Measurements from ENCODE around the gene CLASP2. TPM values are rescaled to one million over a fixed set of nuclear protein-coding genes. Genes with fewer than 3 reads are reported as not detected.
"Not testable (repeated sequence)": the region's sequence is repeated elsewhere in the genome, so short reads cannot be mapped to it uniquely, and the experiment has no call there.

The CLASP2 gene
- total RNA-seq, 1 donor from 2014 or later, result 65.0 TPM

DNA sequence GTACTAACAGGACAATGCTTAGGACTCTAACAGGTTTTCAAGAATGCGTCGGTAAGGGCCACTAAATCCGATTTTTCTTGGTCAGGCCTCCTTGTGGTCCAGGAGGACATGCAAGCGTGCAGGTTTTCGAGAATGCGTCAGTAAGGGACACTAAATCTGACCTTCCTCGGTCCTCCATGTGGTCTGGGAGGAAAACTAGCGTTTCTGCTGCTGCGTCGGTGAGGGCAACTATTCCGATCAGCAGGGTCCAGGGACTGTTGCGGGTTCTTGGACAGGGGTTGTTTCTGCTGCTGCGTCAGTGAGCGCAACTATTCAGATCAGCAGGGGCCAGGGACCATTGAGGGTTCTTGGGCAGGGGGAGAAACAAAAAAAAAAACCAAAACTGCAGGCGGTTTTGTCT is 270.1 kb downstream of the CLASP2 start:
- Histone ChIP-seq H3K9me3 (ENCODE audit: insufficient read depth, low read depth, low read length) (no peaks in the 10 kb centered on the region), H3K4me1 (ENCODE audit: insufficient read depth, low read length) (no peaks in the 10 kb centered on the region), H3K9ac (ENCODE audit: low read length) (no peak overlapping the region), H3K4me3 (ENCODE audit: insufficient read depth, low read depth, low read length) (no peak overlapping the region), H2AFZ (ENCODE audit: low read depth, low read length) (no peak overlapping the region), H3K79me2 (ENCODE audit: insufficient read depth, low read length) (no peaks in the 10 kb centered on the region), H3K4me2 (ENCODE audit: low read length) (no peak overlapping the region), H3K27ac (ENCODE audit: low read depth, low read length) (no peak overlapping the region), H3K27me3 (ENCODE audit: insufficient read depth, low read length) (no peaks in the 10 kb centered on the region), H4K20me1 (ENCODE audit: insufficient read depth, low read length) (no peaks in the 10 kb centered on the region), H3K36me3 (ENCODE audit: insufficient read depth, low read length) (no peaks in the 10 kb centered on the region)
- FAIRE-seq (no peak), DNase-seq (ENCODE audit: low read depth) (no peak)
- no peaks in the 10 kb centered on the region for H3K27me3 Mint-ChIP-seq (ENCODE audit: low read depth, unreplicated experiment)
- H3K4me1 Mint-ChIP-seq (ENCODE audit: low read depth, unreplicated experiment), result no peaks in the 10 kb centered on the region
- TF ChIP-seq, protein P1, sequence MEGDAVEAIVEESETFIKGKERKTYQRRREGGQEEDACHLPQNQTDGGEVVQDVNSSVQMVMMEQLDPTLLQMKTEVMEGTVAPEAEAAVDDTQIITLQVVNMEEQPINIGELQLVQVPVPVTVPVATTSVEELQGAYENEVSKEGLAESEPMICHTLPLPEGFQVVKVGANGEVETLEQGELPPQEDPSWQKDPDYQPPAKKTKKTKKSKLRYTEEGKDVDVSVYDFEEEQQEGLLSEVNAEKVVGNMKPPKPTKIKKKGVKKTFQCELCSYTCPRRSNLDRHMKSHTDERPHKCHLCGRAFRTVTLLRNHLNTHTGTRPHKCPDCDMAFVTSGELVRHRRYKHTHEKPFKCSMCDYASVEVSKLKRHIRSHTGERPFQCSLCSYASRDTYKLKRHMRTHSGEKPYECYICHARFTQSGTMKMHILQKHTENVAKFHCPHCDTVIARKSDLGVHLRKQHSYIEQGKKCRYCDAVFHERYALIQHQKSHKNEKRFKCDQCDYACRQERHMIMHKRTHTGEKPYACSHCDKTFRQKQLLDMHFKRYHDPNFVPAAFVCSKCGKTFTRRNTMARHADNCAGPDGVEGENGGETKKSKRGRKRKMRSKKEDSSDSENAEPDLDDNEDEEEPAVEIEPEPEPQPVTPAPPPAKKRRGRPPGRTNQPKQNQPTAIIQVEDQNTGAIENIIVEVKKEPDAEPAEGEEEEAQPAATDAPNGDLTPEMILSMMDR (IDR thresholded peaks at IDR 0.05; ENCODE audit: insufficient read depth, low read depth, low read length), result no peak
- TF ChIP-seq EZH2 (IDR thresholded peaks at IDR 0.05; ENCODE audit: insufficient read depth, low read length), result no peak
- H3K9me3 Mint-ChIP-seq (ENCODE audit: unreplicated experiment), result peaks cover 4% of the 10 kb centered on the region
- H3K4me3 Mint-ChIP-seq (ENCODE audit: unreplicated experiment), result peak overlapping the region; percentile 86
- H3K27ac Mint-ChIP-seq (ENCODE audit: unreplicated experiment), result no peak overlapping the region
- peaks cover 11% of the 10 kb centered on the region for H3K36me3 Mint-ChIP-seq (ENCODE audit: low read depth, unreplicated experiment)

GRCh38 chr3:33447256-33447625 is 270.8 kb downstream of the CLASP2 start:
- H3K4me1 ChIP-seq (ENCODE audit: insufficient read depth, low read length); H3K4me3 ChIP-seq (ENCODE audit: insufficient read depth, low read depth, low read length); H3K79me2 ChIP-seq (ENCODE audit: insufficient read depth, low read length); H2AFZ ChIP-seq (ENCODE audit: low read depth, low read length); H3K27me3 Mint-ChIP-seq (ENCODE audit: low read depth, unreplicated experiment); H4K20me1 ChIP-seq (ENCODE audit: insufficient read depth, low read length); H3K27ac ChIP-seq (ENCODE audit: low read depth, low read length); H3K36me3 Mint-ChIP-seq (ENCODE audit: low read depth, unreplicated experiment); H3K4me2 ChIP-seq (ENCODE audit: low read length); H3K4me1 Mint-ChIP-seq (ENCODE audit: low read depth, unreplicated experiment); H3K36me3 ChIP-seq (ENCODE audit: insufficient read depth, low read length); H3K9me3 ChIP-seq (ENCODE audit: insufficient read depth, low read depth, low read length); DNase-seq (ENCODE audit: low read depth); FAIRE-seq; H3K9me3 Mint-ChIP-seq (ENCODE audit: unreplicated experiment); H3K27me3 ChIP-seq (ENCODE audit: insufficient read depth, low read length); H3K9ac ChIP-seq (ENCODE audit: low read length): not testable (repeated sequence)
- H3K27ac Mint-ChIP-seq (ENCODE audit: unreplicated experiment), result peak overlapping the region; percentile 0
- H3K4me3 Mint-ChIP-seq (ENCODE audit: unreplicated experiment), result peak overlapping the region; percentile 86

Other genes with a start within 250 kb of the CLASP2 start
- 203 and 230 TPM in 2 replicates for gene PDCD6IP, start 80.4 kb upstream of the CLASP2 start, total RNA-seq